ENCODE data around the gene PLA2G4A. TPM values are rescaled to one million over a fixed set of nuclear protein-coding genes. Genes with fewer than 3 reads are reported as not detected.

PLA2G4A gene
- polyA plus RNA-seq, 4 donors = 8.9 to 12.5 (median 10.6) TPM

- DNase-seq (ENCODE audit: low read depth in 4 of 4, low spot score in 3 of 4) = no peak
Measured at GRCh38 chr1:186966456-186966855, 137.7 kb downstream of the PLA2G4A start.

GRCh38 chr1:186967656-186968394, 139.1 kb downstream of the PLA2G4A start:
- no peak for DNase-seq (ENCODE audit: low read depth in 4 of 4, low spot score in 3 of 4)

- DNase-seq (ENCODE audit: low read depth in 4 of 4, low spot score in 3 of 4) = no peak
Measured at GRCh38 chr1:186974774-186975181, 146.0 kb downstream of the PLA2G4A start.

GRCh38 chr1:186975220-186975619, 146.5 kb downstream of the PLA2G4A start:
- DNase-seq (ENCODE audit: low read depth in 4 of 4, low spot score in 3 of 4) = no peak

- DNase-seq (ENCODE audit: low read depth in 4 of 4, low spot score in 3 of 4) = no peak
Measured at GRCh38 chr1:186976700-186977099, 148.0 kb downstream of the PLA2G4A start.

- DNase-seq (ENCODE audit: low read depth in 4 of 4, low spot score in 3 of 4) = no peak
Measured at GRCh38 chr1:186977266-186977957, 148.7 kb downstream of the PLA2G4A start.

GRCh38 chr1:186978596-186979556, 150.1 kb downstream of the PLA2G4A start:
- no peak for DNase-seq (ENCODE audit: low read depth in 4 of 4, low spot score in 3 of 4)

GRCh38 chr1:186980400-186980799, 151.7 kb downstream of the PLA2G4A start:
- DNase-seq (ENCODE audit: low read depth in 4 of 4, low spot score in 3 of 4) = no peak

- no peak for DNase-seq (ENCODE audit: low read depth in 4 of 4, low spot score in 3 of 4)
Measured at GRCh38 chr1:186982116-186982515, 153.4 kb downstream of the PLA2G4A start.

- no peak for DNase-seq (ENCODE audit: low read depth in 4 of 4, low spot score in 3 of 4)
Measured at GRCh38 chr1:186983327-186983726, 154.6 kb downstream of the PLA2G4A start.

GRCh38 chr1:186984959-186985358, 156.2 kb downstream of the PLA2G4A start:
- DNase-seq (ENCODE audit: low read depth in 4 of 4, low spot score in 3 of 4) = no peak

- peak; percentile 33 to 46 (median 41) for DNase-seq (ENCODE audit: low read depth in 4 of 4, low spot score in 3 of 4)
Measured at GRCh38 chr1:186985889-186986491, 157.2 kb downstream of the PLA2G4A start.

GRCh38 chr1:186987065-186987464, 158.3 kb downstream of the PLA2G4A start:
- DNase-seq (ENCODE audit: low read depth in 4 of 4, low spot score in 3 of 4) = no peak

- no peak for DNase-seq (ENCODE audit: low read depth in 4 of 4, low spot score in 3 of 4)
Measured at GRCh38 chr1:186987769-186988168, 159.0 kb downstream of the PLA2G4A start.

GRCh38 chr1:186993996-186994395, 165.2 kb downstream of the PLA2G4A start:
- no peak for DNase-seq (ENCODE audit: low read depth in 4 of 4, low spot score in 3 of 4)

GRCh38 chr1:186994897-186995296, 166.1 kb downstream of the PLA2G4A start:
- no peak for DNase-seq (ENCODE audit: low read depth in 4 of 4, low spot score in 3 of 4)

GRCh38 chr1:186996816-186997215, 168.1 kb downstream of the PLA2G4A start:
- DNase-seq (ENCODE audit: low read depth in 4 of 4, low spot score in 3 of 4) = no peak

- DNase-seq (ENCODE audit: low read depth in 4 of 4, low spot score in 3 of 4) = no peak
Measured at GRCh38 chr1:186997877-186998276, 169.1 kb downstream of the PLA2G4A start.

- DNase-seq (ENCODE audit: low read depth in 4 of 4, low spot score in 3 of 4) = no peak
Measured at GRCh38 chr1:186999506-186999905, 170.8 kb downstream of the PLA2G4A start.

GRCh38 chr1:187001198-187001889, 172.6 kb downstream of the PLA2G4A start:
- DNase-seq (ENCODE audit: low read depth in 4 of 4, low spot score in 3 of 4) = no peak
